IMR-90 (cell line): ENCODE measurements around the gene SYNPR. TPM values are rescaled to one million over a fixed set of nuclear protein-coding genes. Genes with fewer than 3 reads are reported as not detected.

Source experiments
- ATAC-seq: fragments of 200-7000 bp; cut with Tn5 transposase; 2 replicates; pipeline ENCODE4 v1.9.1; 2020; ENCODE audit warnings: low read depth, mild to moderate bottlenecking, moderate library complexity
- BruUV-seq: library from RNA; stranded (reverse); fragments of 400-500 nt; replicated peaks from 2 replicates; lab custom pipeline; 2021; lab: Mats Ljungman, UMichigan
- CTCF ChIA-PET: fragments of 300-600 bp; formaldehyde crosslinking; extraction: SDS; loops from one replicate; lab custom pipeline; 2021; ENCODE audit warnings: antibody characterized with exemption; lab: Yijun Ruan, JAX
- POLR2A ChIA-PET: fragments of 300-600 bp; sonication (Branson Sonifier 250); formaldehyde crosslinking; loops from one replicate; lab custom pipeline; 2022; ENCODE audit warnings: antibody characterized with exemption; ENCODE audit not compliant: unreplicated experiment; lab: Charles Lee
- DNase-seq: peaks from one replicate; pipeline ENCODE4 v3.0.0; 2013
- H2AFZ ChIP-seq: replicated peaks from 2 replicates; pipeline ENCODE3; 2013; ENCODE audit warnings: low read length, mild to moderate bottlenecking; ENCODE audit not compliant: poor library complexity
- H2AK5ac ChIP-seq: 2 replicates; pipeline ENCODE4 v1.6.1; 2013; ENCODE audit warnings: low read depth, low read length, inconsistent platforms
- H2AK9ac ChIP-seq: replicated peaks from 2 replicates; pipeline ENCODE3; 2013; ENCODE audit warnings: mild to moderate bottlenecking, low read depth, low read length, moderate library complexity; ENCODE audit not compliant: poor library complexity
- H2BK120ac ChIP-seq: 2 replicates; pipeline ENCODE4 v1.6.1; 2013; ENCODE audit warnings: low read depth, low read length, inconsistent platforms
- H2BK15ac ChIP-seq: 3 replicates; pipeline ENCODE4 v1.6.1; 2013; ENCODE audit warnings: low read depth, low read length, inconsistent platforms
- H2BK20ac ChIP-seq: 2 replicates; pipeline ENCODE4 v1.6.1; 2013; ENCODE audit warnings: low read depth, mild to moderate bottlenecking, inconsistent platforms, low read length, moderate library complexity
- H2BK5ac ChIP-seq: 2 replicates; pipeline ENCODE4 v1.6.1; 2013; ENCODE audit warnings: mild to moderate bottlenecking, low read depth, low read length, inconsistent platforms; ENCODE audit not compliant: poor library complexity, severe bottlenecking
- H3K14ac ChIP-seq: replicated peaks from 2 replicates; pipeline ENCODE4 v1.6.1; 2013; ENCODE audit warnings: low read depth, low read length, inconsistent platforms
- H3K18ac ChIP-seq: 2 replicates; pipeline ENCODE4 v1.6.1; 2013; ENCODE audit warnings: low read depth, low read length, control low read depth
- H3K23ac ChIP-seq: 2 replicates; pipeline ENCODE4 v1.6.1; 2013; ENCODE audit warnings: low read depth, low read length, inconsistent platforms
- H3K27ac ChIP-seq: 2 replicates; pipeline ENCODE4 v1.5.1; 2013; ENCODE audit warnings: mild to moderate bottlenecking, control low read depth, low read length; ENCODE audit not compliant: insufficient read depth
- H3K27me3 ChIP-seq: 2 replicates; pipeline ENCODE4 v1.6.1; 2013; ENCODE audit warnings: low read length; ENCODE audit not compliant: control insufficient read depth, insufficient read depth
- H3K36me3 ChIP-seq: 2 replicates; pipeline ENCODE4 v1.6.1; 2013; ENCODE audit warnings: low read length, mixed read lengths; ENCODE audit not compliant: control insufficient read depth, insufficient read depth
- H3K4ac ChIP-seq: 2 replicates; pipeline ENCODE4 v1.6.1; 2013; ENCODE audit warnings: low read depth, low read length, inconsistent platforms
- H3K4me1 ChIP-seq: 2 replicates; pipeline ENCODE4 v1.6.1; 2013; ENCODE audit warnings: low read length, mixed read lengths; ENCODE audit not compliant: control insufficient read depth, insufficient read depth
- H3K4me2 ChIP-seq: 2 replicates; pipeline ENCODE4 v1.6.1; 2013; ENCODE audit warnings: low read depth, mild to moderate bottlenecking, control low read depth, low read length, moderate library complexity
- H3K4me3 ChIP-seq: 2 replicates; pipeline ENCODE4 v1.5.1; 2013; ENCODE audit warnings: low read depth, mild to moderate bottlenecking, control low read depth, low read length, moderate library complexity; ENCODE audit not compliant: insufficient read depth
- H3K56ac ChIP-seq: 2 replicates; pipeline ENCODE4 v1.6.1; 2013; ENCODE audit warnings: low read length, inconsistent platforms; ENCODE audit not compliant: insufficient read depth; ENCODE audit errors: extremely low read depth
- H3K79me1 ChIP-seq, 2 experiments: 2 replicates each; pipeline ENCODE4 v1.6.1; 2013; ENCODE audit warnings: low read length in 2 of 2, inconsistent platforms in 1 of 2, low read depth in 1 of 2
- H3K9ac ChIP-seq: 2 replicates; pipeline ENCODE4 v1.6.1; 2013; ENCODE audit warnings: low read depth, low read length, control low read depth
- H3K9me1 ChIP-seq: 2 replicates; pipeline ENCODE4 v1.6.1; 2013; ENCODE audit warnings: low read length, inconsistent platforms; ENCODE audit not compliant: insufficient read depth
- H3K9me3 ChIP-seq: 2 replicates; pipeline ENCODE4 v1.6.1; 2013; ENCODE audit warnings: low read length; ENCODE audit not compliant: control insufficient read depth, insufficient read depth
- H4K20me1 ChIP-seq: 2 replicates; pipeline ENCODE4 v1.6.1; 2013; ENCODE audit warnings: low read length, inconsistent platforms; ENCODE audit not compliant: insufficient read depth
- H4K5ac ChIP-seq: 2 replicates; pipeline ENCODE4 v1.6.1; 2013; ENCODE audit warnings: mild to moderate bottlenecking, low read depth, low read length, control low read depth
- H4K8ac ChIP-seq, 2 experiments: 2 replicates each; pipeline ENCODE4 v1.6.1; 2013; ENCODE audit warnings: low read depth in 2 of 2, low read length in 2 of 2, control low read depth in 1 of 2, inconsistent platforms in 1 of 2
- H4K91ac ChIP-seq: 2 replicates; pipeline ENCODE4 v1.6.1; 2013; ENCODE audit warnings: low read depth, low read length, inconsistent platforms; ENCODE audit not compliant: insufficient read depth
- BHLHE40 ChIP-seq: fragments of 150-350 bp; IDR thresholded peaks from 2 replicates; pipeline ENCODE4 v1.6.1; 2016; ENCODE audit warnings: mild to moderate bottlenecking, low read depth, low read length
- CTCF ChIP-seq: conservative IDR thresholded peaks from 2 replicates; pipeline ENCODE4 v1.5.1; 2012; ENCODE audit warnings: mild to moderate bottlenecking, low read depth, low read length, improper control_type of control experiment
- FOS ChIP-seq: fragments of 150-350 bp; IDR thresholded peaks from 2 replicates; pipeline ENCODE4 v1.6.1; 2016; ENCODE audit warnings: low read depth, low read length
- MAZ ChIP-seq: IDR thresholded peaks from 2 replicates; pipeline ENCODE4 v1.6.1; 2012; ENCODE audit warnings: low read depth, mild to moderate bottlenecking, low read length, improper control_type of control experiment, moderate library complexity, borderline replicate concordance
- NFE2L2 ChIP-seq: fragments of 150-350 bp; IDR thresholded peaks from 2 replicates; pipeline ENCODE4 v1.6.1; 2016; ENCODE audit warnings: low read depth, mild to moderate bottlenecking, low read length
- RAD21 ChIP-seq: IDR thresholded peaks from 2 replicates; pipeline ENCODE4 v1.6.1; 2012; ENCODE audit warnings: low read length, improper control_type of control experiment
- RCOR1 ChIP-seq: IDR thresholded peaks from 2 replicates; pipeline ENCODE4 v1.6.1; 2012; ENCODE audit warnings: mild to moderate bottlenecking, low read length, improper control_type of control experiment; ENCODE audit not compliant: insufficient replicate concordance
- WGBS, 2 experiments: methylation state at CpG; one replicate each; pipeline versions ENCODE4 v1.1.5 to v1.1.7; 2013; ENCODE audit warnings: missing lambda C conversion rate in 2 of 2; ENCODE audit not compliant: insufficient read length in 1 of 2; ENCODE audit errors: extremely low coverage in 2 of 2; 5-methylcytosine and 5-hydroxymethylcytosine counted together
- dilution Hi-C: fragments of 300-500 bp; cut with HindIII; formaldehyde crosslinking; loops from one replicate; pipeline ENCODE4 v1.14.3; 2018; ENCODE audit warnings: low sequenced_read_pairs; ENCODE audit not compliant: unreplicated experiment
- in situ Hi-C: fragments of 300-500 bp; cut with MboI; formaldehyde crosslinking; loops from 3 replicates; pipeline ENCODE4 v1.14.3; 2019; ENCODE audit warnings: low sequenced_read_pairs, inconsistent platforms, mixed read lengths
- intact Hi-C: fragments of 100-400 bp; cut with micrococcal nuclease; formaldehyde crosslinking; loops from 2 replicates; pipeline ENCODE4 v1.10.0; 2022
- polyA plus RNA-seq, 3 experiments: library from polyadenylated mRNA; depleted of rRNA; stranded (reverse); fragments of >200 nt; gene quantifications; 2 replicates each; pipeline ENCODE4 v1.2.3, GENCODE V29; 2012; ENCODE audit warnings: low replicate concordance in 1 of 3
- total RNA-seq: library from RNA; depleted of rRNA; stranded (reverse); fragments of >200 nt; gene quantifications from 2 replicates; pipeline ENCODE4 v1.2.3, GENCODE V29; 2012
- TF ChIP-seq, protein P1 (sequence below): fragments of 150-350 bp; IDR thresholded peaks from 2 replicates; pipeline ENCODE4 v1.6.1; 2017; ENCODE audit warnings: mild to moderate bottlenecking, antibody characterized with exemption, low read length, low read depth

Gene SYNPR
- total and polyA plus RNA-seq, 2 of the 4 experiments (the other 2 are of a cell fraction): not detected

DNA sequence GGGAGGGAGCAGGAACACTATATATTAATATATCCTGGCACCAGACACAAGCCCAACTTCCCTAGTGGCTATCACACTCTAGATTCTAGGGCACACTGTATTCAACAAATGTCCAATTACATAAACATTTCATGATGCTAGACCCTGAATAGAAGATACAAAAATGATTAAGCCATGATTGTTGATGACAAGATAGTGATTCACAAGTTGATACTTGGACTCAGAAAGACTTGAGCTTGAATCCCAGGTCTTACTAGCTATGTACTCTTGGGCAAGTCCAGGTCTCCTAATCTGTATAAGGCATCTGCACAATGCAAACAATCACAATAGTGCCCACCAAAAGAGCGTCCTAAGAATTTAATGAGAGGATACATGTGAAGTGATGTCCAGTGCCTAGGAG lies 364.4 kb downstream of the SYNPR start:
- intact Hi-C loops (no loop called here), in situ Hi-C loops (no loop called here), dilution Hi-C loops (no loop called here)
- Histone ChIP-seq H4K8ac (no peak overlapping the region), H3K9me3 (no peaks in the 10 kb centered on the region), H3K18ac (no peak overlapping the region), H4K20me1 (no peaks in the 10 kb centered on the region), H3K4me3 (no peak overlapping the region), H2BK120ac (no peak overlapping the region), H3K4ac (no peak overlapping the region), H3K14ac (no peak overlapping the region), H4K5ac (no peak overlapping the region), H3K9ac (no peak overlapping the region), H2AK5ac (no peak overlapping the region), H3K4me2 (no peak overlapping the region), H3K9me1 (no peaks in the 10 kb centered on the region), H3K36me3 (no peaks in the 10 kb centered on the region), H3K23ac (no peak overlapping the region), H3K4me1 (no peaks in the 10 kb centered on the region), H4K91ac (no peak overlapping the region), H3K79me1 (no peaks in the 10 kb centered on the region), H2AFZ (no peak overlapping the region), H2BK20ac (no peak overlapping the region), H3K27ac (no peak overlapping the region), H2AK9ac (no peak overlapping the region), H3K56ac (no peak overlapping the region), H2BK5ac (no peak overlapping the region), H3K27me3 (no peaks in the 10 kb centered on the region), H2BK15ac (no peak overlapping the region)
- CTCF ChIA-PET: no interaction called here
- WGBS, 2 experiments: no CpG with 5 or more reads among the region's 1 CpG
- TF ChIP-seq CTCF: no peak
- TF ChIP-seq RAD21: no peak
- no peak for TF ChIP-seq MAZ
- TF ChIP-seq, protein P1, sequence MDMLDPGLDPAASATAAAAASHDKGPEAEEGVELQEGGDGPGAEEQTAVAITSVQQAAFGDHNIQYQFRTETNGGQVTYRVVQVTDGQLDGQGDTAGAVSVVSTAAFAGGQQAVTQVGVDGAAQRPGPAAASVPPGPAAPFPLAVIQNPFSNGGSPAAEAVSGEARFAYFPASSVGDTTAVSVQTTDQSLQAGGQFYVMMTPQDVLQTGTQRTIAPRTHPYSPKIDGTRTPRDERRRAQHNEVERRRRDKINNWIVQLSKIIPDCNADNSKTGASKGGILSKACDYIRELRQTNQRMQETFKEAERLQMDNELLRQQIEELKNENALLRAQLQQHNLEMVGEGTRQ: no peak
- no peak for TF ChIP-seq NFE2L2
- no peak for TF ChIP-seq FOS
- no peak for TF ChIP-seq RCOR1
- TF ChIP-seq BHLHE40: no peak
- no TSS peak for BruUV-seq
- POLR2A ChIA-PET: no interaction called here
- ATAC-seq: no peak
- no peak for DNase-seq
